ENCODE results near the gene PER1. TPM values are rescaled to one million over a fixed set of nuclear protein-coding genes. Genes with fewer than 3 reads are reported as not detected.

Gene PER1
- total and polyA plus RNA-seq, 10 of the 15 experiments (the other 5 are each of a cell fraction or from before 2014, with no cell fraction given) = 0.02 to 25.1 (median 5.4) TPM

- TF ChIP-seq ZNF384 (IDR thresholded peaks at IDR 0.05; ENCODE audit: borderline replicate concordance, low read depth, low read length) (peak; percentile 69), SRF (IDR thresholded peaks at IDR 0.05; ENCODE audit: low read depth in 2 of 2, low read length in 2 of 2) (no peak), LARP7 (IDR thresholded peaks at IDR 0.05) (no peak), NRF1 (conservative IDR thresholded peaks at IDR 0.05; ENCODE audit: low read depth, low read length) (no peak), ESRRA (IDR thresholded peaks at IDR 0.05; ENCODE audit: low read length) (no peak), RFX5 (IDR thresholded peaks at IDR 0.05; ENCODE audit: low read depth, low read length) (0 out of 2 replicates have a peak, but pooled peaks have one; percentile 15), MYB (IDR thresholded peaks at IDR 0.05; ENCODE audit: borderline replicate concordance, low read depth, low read length) (no peak), MTA3 (IDR thresholded peaks at IDR 0.05; ENCODE audit: borderline replicate concordance, low read length) (no peak), ZNF274 (IDR thresholded peaks at IDR 0.05; ENCODE audit: insufficient read depth, insufficient read length) (no peak), CEBPB (IDR thresholded peaks at IDR 0.05; ENCODE audit: borderline replicate concordance in 1 of 2, low read depth in 2 of 2, low read length in 2 of 2) (no peak), TCF3 (IDR thresholded peaks at IDR 0.05; ENCODE audit: borderline replicate concordance, insufficient read depth, low read depth, low read length) (no peak), TBL1XR1 (IDR thresholded peaks at IDR 0.05; ENCODE audit: low read depth, low read length) (0 out of 2 replicates have a peak, but pooled peaks have one; percentile 58), TCF12 (IDR thresholded peaks at IDR 0.05; ENCODE audit: low read depth, low read length) (no peak), NFXL1 (IDR thresholded peaks at IDR 0.05; ENCODE audit: borderline replicate concordance) (no peak), IRF4 (IDR thresholded peaks at IDR 0.05; ENCODE audit: low read depth, low read length) (no peak), FOXK2 (IDR thresholded peaks at IDR 0.05) (no peak), RAD51 (IDR thresholded peaks at IDR 0.05) (no peak), RUNX3 (IDR thresholded peaks at IDR 0.05; ENCODE audit: low read length) (peak; percentile 13; the same call in 1 of the 2 replicates), SIN3A (IDR thresholded peaks at IDR 0.05; ENCODE audit: low read depth, low read length) (no peak), MTA2 (IDR thresholded peaks at IDR 0.05; ENCODE audit: low read depth) (no peak), PRDM15 (CRISPR knock-in tag; IDR thresholded peaks at IDR 0.05) (no peak)
- TF ChIP-seq, protein P1, sequence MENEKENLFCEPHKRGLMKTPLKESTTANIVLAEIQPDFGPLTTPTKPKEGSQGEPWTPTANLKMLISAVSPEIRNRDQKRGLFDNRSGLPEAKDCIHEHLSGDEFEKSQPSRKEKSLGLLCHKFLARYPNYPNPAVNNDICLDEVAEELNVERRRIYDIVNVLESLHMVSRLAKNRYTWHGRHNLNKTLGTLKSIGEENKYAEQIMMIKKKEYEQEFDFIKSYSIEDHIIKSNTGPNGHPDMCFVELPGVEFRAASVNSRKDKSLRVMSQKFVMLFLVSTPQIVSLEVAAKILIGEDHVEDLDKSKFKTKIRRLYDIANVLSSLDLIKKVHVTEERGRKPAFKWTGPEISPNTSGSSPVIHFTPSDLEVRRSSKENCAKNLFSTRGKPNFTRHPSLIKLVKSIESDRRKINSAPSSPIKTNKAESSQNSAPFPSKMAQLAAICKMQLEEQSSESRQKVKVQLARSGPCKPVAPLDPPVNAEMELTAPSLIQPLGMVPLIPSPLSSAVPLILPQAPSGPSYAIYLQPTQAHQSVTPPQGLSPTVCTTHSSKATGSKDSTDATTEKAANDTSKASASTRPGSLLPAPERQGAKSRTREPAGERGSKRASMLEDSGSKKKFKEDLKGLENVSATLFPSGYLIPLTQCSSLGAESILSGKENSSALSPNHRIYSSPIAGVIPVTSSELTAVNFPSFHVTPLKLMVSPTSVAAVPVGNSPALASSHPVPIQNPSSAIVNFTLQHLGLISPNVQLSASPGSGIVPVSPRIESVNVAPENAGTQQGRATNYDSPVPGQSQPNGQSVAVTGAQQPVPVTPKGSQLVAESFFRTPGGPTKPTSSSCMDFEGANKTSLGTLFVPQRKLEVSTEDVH (IDR thresholded peaks at IDR 0.05; ENCODE audit: low read depth, partially characterized antibody) = no peak
- TF ChIP-seq, protein P2, sequence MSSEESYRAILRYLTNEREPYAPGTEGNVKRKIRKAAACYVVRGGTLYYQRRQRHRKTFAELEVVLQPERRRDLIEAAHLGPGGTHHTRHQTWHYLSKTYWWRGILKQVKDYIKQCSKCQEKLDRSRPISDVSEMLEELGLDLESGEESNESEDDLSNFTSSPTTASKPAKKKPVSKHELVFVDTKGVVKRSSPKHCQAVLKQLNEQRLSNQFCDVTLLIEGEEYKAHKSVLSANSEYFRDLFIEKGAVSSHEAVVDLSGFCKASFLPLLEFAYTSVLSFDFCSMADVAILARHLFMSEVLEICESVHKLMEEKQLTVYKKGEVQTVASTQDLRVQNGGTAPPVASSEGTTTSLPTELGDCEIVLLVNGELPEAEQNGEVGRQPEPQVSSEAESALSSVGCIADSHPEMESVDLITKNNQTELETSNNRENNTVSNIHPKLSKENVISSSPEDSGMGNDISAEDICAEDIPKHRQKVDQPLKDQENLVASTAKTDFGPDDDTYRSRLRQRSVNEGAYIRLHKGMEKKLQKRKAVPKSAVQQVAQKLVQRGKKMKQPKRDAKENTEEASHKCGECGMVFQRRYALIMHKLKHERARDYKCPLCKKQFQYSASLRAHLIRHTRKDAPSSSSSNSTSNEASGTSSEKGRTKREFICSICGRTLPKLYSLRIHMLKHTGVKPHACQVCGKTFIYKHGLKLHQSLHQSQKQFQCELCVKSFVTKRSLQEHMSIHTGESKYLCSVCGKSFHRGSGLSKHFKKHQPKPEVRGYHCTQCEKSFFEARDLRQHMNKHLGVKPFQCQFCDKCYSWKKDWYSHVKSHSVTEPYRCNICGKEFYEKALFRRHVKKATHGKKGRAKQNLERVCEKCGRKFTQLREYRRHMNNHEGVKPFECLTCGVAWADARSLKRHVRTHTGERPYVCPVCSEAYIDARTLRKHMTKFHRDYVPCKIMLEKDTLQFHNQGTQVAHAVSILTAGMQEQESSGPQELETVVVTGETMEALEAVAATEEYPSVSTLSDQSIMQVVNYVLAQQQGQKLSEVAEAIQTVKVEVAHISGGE (CRISPR knock-in tag; IDR thresholded peaks at IDR 0.05) = no peak
These were observed 25.6 kb downstream of the PER1 start (continued) for GRCh38 chr17:8126491-8127066.
